Measurements from ENCODE around the gene SLC25A5. TPM values are rescaled to one million over a fixed set of nuclear protein-coding genes. Genes with fewer than 3 reads are reported as not detected.

Gene SLC25A5
- total RNA-seq, 1 experiment from 2014 or later: 641 TPM

DNA sequence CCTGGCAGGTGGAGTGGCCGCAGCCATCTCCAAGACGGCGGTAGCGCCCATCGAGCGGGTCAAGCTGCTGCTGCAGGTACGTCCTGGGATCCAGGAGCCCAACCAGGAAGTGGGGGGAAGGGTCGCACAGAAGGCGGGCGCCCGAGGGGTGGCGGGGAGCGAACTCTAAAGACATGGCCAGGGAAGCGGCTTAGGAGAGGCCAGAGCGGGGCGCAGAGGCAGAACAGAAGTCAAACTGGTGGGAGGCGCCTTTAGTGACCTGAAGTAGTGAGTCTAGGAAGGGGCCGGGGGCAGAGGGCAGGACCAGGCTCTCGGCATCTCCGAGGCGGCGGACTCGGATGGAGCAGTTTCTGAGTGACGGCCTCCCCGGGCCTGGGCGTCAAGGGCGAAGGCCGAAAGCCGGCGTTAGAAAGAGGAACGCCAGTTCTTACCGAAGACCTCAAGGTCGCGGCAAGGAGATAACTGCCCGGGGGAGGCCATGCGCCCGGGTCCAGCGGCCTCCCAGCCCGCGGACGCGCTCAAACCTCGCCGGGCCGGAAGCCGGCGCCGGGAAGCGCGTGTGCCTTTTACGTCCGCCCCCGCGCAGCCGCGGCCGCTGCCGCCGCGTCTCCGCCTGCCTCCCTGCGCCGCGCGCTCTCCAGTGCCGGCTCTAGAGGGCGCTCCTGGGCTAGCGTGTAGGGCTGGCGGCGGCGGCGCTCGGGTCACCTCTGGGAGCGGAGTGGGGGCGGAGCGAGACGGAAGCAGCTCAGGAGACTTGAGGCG lies 488 bp downstream of the SLC25A5 start (continued):
- TF ChIP-seq, protein P1, sequence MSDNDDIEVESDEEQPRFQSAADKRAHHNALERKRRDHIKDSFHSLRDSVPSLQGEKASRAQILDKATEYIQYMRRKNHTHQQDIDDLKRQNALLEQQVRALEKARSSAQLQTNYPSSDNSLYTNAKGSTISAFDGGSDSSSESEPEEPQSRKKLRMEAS (IDR thresholded peaks at IDR 0.05): peak; percentile 78
- TF ChIP-seq ZFX (IDR thresholded peaks at IDR 0.05): peak; percentile 28; the same call in 1 of the 2 replicates
- TF ChIP-seq, protein P2, sequence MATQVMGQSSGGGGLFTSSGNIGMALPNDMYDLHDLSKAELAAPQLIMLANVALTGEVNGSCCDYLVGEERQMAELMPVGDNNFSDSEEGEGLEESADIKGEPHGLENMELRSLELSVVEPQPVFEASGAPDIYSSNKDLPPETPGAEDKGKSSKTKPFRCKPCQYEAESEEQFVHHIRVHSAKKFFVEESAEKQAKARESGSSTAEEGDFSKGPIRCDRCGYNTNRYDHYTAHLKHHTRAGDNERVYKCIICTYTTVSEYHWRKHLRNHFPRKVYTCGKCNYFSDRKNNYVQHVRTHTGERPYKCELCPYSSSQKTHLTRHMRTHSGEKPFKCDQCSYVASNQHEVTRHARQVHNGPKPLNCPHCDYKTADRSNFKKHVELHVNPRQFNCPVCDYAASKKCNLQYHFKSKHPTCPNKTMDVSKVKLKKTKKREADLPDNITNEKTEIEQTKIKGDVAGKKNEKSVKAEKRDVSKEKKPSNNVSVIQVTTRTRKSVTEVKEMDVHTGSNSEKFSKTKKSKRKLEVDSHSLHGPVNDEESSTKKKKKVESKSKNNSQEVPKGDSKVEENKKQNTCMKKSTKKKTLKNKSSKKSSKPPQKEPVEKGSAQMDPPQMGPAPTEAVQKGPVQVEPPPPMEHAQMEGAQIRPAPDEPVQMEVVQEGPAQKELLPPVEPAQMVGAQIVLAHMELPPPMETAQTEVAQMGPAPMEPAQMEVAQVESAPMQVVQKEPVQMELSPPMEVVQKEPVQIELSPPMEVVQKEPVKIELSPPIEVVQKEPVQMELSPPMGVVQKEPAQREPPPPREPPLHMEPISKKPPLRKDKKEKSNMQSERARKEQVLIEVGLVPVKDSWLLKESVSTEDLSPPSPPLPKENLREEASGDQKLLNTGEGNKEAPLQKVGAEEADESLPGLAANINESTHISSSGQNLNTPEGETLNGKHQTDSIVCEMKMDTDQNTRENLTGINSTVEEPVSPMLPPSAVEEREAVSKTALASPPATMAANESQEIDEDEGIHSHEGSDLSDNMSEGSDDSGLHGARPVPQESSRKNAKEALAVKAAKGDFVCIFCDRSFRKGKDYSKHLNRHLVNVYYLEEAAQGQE (IDR thresholded peaks at IDR 0.05; ENCODE audit: low read depth): no peak
- TF ChIP-seq YY1 (IDR thresholded peaks at IDR 0.05; ENCODE audit: extremely low read depth, insufficient replicate concordance, low read depth, low read length): peak; percentile 23
- TF ChIP-seq, protein P3, sequence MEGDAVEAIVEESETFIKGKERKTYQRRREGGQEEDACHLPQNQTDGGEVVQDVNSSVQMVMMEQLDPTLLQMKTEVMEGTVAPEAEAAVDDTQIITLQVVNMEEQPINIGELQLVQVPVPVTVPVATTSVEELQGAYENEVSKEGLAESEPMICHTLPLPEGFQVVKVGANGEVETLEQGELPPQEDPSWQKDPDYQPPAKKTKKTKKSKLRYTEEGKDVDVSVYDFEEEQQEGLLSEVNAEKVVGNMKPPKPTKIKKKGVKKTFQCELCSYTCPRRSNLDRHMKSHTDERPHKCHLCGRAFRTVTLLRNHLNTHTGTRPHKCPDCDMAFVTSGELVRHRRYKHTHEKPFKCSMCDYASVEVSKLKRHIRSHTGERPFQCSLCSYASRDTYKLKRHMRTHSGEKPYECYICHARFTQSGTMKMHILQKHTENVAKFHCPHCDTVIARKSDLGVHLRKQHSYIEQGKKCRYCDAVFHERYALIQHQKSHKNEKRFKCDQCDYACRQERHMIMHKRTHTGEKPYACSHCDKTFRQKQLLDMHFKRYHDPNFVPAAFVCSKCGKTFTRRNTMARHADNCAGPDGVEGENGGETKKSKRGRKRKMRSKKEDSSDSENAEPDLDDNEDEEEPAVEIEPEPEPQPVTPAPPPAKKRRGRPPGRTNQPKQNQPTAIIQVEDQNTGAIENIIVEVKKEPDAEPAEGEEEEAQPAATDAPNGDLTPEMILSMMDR (IDR thresholded peaks at IDR 0.05 in 2 of 3, conservative IDR thresholded peaks at IDR 0.05 in 1 of 3; ENCODE audit: borderline replicate concordance in 1 of 3, insufficient read depth in 1 of 3, low read depth in 2 of 3, low read length in 2 of 3): peak; percentile 42 to 53 (median 47); a peak in 5 of 6 replicates
- TF ChIP-seq CEBPB (IDR thresholded peaks at IDR 0.05; ENCODE audit: low read depth): no peak
- no peak for TF ChIP-seq EZH2phosphoT487 (IDR thresholded peaks at IDR 0.05; ENCODE audit: borderline replicate concordance)
- TF ChIP-seq ELF1 (IDR thresholded peaks at IDR 0.05; ENCODE audit: borderline replicate concordance, low read depth): no peak
- no peak for TF ChIP-seq FOSL1 (IDR thresholded peaks at IDR 0.05; ENCODE audit: low read depth)
- TF ChIP-seq, protein P4, sequence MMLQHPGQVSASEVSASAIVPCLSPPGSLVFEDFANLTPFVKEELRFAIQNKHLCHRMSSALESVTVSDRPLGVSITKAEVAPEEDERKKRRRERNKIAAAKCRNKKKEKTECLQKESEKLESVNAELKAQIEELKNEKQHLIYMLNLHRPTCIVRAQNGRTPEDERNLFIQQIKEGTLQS (IDR thresholded peaks at IDR 0.05): no peak
